Nephron (organoid): ENCODE results near the gene FGGY.

ENCODE experiments used
- H3K27ac Mint-ChIP-seq, 3 experiments: 2 replicates each; pipeline ENCODE4 v1.8.0; 2020; ENCODE audit warnings: mixed read lengths in 3 of 3, mild to moderate bottlenecking in 2 of 3, moderate library complexity in 1 of 3
- H3K27me3 Mint-ChIP-seq: 2 replicates; pipeline ENCODE4 v1.8.0; 2021; ENCODE audit warnings: low read depth, mild to moderate bottlenecking, moderate library complexity, mixed read lengths
- H3K36me3 Mint-ChIP-seq: 2 replicates; pipeline ENCODE4 v1.8.0; 2020; ENCODE audit warnings: low read depth, mixed read lengths
- H3K4me1 Mint-ChIP-seq: 2 replicates; pipeline ENCODE4 v1.8.0; 2020; ENCODE audit warnings: mixed read lengths
- H3K4me3 Mint-ChIP-seq, 3 experiments: 2 replicates each; pipeline ENCODE4 v1.8.0; 2020; ENCODE audit warnings: mild to moderate bottlenecking in 3 of 3, mixed read lengths in 3 of 3, moderate library complexity in 2 of 3
- H3K9me3 Mint-ChIP-seq: 2 replicates; pipeline ENCODE4 v1.8.0; 2020; ENCODE audit warnings: mixed read lengths
- TF ChIP-seq, protein P1 (sequence below), 3 experiments: fragments of 200-600 bp; sonication (generic); IDR thresholded peaks; one replicate each; pipeline ENCODE4 v1.5.0; 2021; ENCODE audit warnings: antibody characterized with exemption in 3 of 3; ENCODE audit not compliant: unreplicated experiment in 3 of 3

Gene FGGY

GRCh38 chr1:59701376-59701775 is 404.5 kb downstream of the FGGY start:
- H3K27ac Mint-ChIP-seq: peak overlapping the region; percentile 9 to 60 (median 34)
- no peaks in the 10 kb centered on the region for H3K9me3 Mint-ChIP-seq
- H3K4me3 Mint-ChIP-seq: no peak overlapping the region
- no peaks in the 10 kb centered on the region for H3K27me3 Mint-ChIP-seq
- TF ChIP-seq, protein P1, sequence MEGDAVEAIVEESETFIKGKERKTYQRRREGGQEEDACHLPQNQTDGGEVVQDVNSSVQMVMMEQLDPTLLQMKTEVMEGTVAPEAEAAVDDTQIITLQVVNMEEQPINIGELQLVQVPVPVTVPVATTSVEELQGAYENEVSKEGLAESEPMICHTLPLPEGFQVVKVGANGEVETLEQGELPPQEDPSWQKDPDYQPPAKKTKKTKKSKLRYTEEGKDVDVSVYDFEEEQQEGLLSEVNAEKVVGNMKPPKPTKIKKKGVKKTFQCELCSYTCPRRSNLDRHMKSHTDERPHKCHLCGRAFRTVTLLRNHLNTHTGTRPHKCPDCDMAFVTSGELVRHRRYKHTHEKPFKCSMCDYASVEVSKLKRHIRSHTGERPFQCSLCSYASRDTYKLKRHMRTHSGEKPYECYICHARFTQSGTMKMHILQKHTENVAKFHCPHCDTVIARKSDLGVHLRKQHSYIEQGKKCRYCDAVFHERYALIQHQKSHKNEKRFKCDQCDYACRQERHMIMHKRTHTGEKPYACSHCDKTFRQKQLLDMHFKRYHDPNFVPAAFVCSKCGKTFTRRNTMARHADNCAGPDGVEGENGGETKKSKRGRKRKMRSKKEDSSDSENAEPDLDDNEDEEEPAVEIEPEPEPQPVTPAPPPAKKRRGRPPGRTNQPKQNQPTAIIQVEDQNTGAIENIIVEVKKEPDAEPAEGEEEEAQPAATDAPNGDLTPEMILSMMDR (IDR thresholded peaks at IDR 0.05; ENCODE audit: unreplicated experiment in 3 of 3): no peak
- no peaks in the 10 kb centered on the region for H3K36me3 Mint-ChIP-seq
- peaks cover 69% of the 10 kb centered on the region for H3K4me1 Mint-ChIP-seq

DNA sequence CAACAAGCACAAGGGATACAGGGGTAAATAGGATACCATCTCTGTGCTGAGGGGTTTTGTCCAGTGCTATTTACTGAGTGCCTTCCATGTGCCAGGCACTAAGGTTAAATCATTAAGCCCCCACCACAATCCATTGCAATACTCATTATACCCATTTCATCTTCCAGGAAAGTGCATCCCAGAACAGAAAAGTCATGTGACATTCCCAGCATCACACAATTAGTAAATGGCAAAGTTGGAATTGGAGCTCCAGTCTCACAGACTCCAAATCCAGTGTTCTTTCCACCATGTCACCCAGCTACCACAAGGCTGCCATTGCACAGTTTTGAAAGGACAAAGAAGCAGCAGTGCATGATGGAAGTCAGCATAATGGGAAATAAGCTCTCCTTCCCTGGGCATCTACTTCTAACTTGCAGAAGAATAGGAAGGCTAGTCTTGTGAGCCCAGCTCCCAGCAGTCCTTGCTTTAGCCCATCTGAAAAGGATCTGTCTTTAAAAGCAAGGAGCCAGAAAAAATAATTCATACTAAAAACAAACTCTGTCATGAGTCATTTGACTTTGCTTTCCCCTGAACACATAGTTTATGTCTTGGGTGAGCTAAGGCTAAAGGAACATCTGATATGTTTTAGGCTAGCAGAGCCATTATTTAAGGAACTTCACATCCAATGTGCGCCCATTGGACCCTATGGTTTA is 406.5 kb downstream of the FGGY start:
- TF ChIP-seq, protein P1 (IDR thresholded peaks at IDR 0.05; ENCODE audit: unreplicated experiment in 3 of 3): no peak
- Mint-ChIP-seq H3K4me3 (no peak overlapping the region), H3K27me3 (no peaks in the 10 kb centered on the region), H3K9me3 (no peaks in the 10 kb centered on the region), H3K36me3 (no peaks in the 10 kb centered on the region), H3K27ac (peak overlapping the region; percentile 78 to 87 (median 84)), H3K4me1 (peaks cover 71% of the 10 kb centered on the region)

- Mint-ChIP-seq H3K4me3 (no peak overlapping the region), H3K36me3 (no peaks in the 10 kb centered on the region), H3K4me1 (peaks cover 66% of the 10 kb centered on the region)
Observed at GRCh38 chr1:59703918-59704378, 407.1 kb downstream of the FGGY start.

GRCh38 chr1:59704716-59705115 is 407.8 kb downstream of the FGGY start:
- Mint-ChIP-seq H3K4me3 (no peak overlapping the region), H3K27me3 (no peaks in the 10 kb centered on the region), H3K27ac (peak overlapping the region in 2 of 3 experiments; percentile 63 to 73), H3K4me1 (peaks cover 60% of the 10 kb centered on the region), H3K36me3 (peaks cover 2% of the 10 kb centered on the region), H3K9me3 (peaks cover 3% of the 10 kb centered on the region)
- TF ChIP-seq, protein P1 (IDR thresholded peaks at IDR 0.05; ENCODE audit: unreplicated experiment in 3 of 3): no peak

More at GRCh38 chr1:59703918-59704378, 407.1 kb downstream of the FGGY start:
- Mint-ChIP-seq H3K27me3 (no peaks in the 10 kb centered on the region), H3K9me3 (peaks cover under 1% of the 10 kb centered on the region), H3K27ac (peak overlapping the region; percentile 78 to 87 (median 84))
- TF ChIP-seq, protein P1 (IDR thresholded peaks at IDR 0.05; ENCODE audit: unreplicated experiment in 3 of 3): no peak

GRCh38 chr1:59705466-59706302 is 408.8 kb downstream of the FGGY start:
- H3K27me3 Mint-ChIP-seq: no peaks in the 10 kb centered on the region
- H3K4me3 Mint-ChIP-seq: no peak overlapping the region
- peaks cover 7% of the 10 kb centered on the region for H3K36me3 Mint-ChIP-seq
- peak overlapping the region in 2 of 3 experiments; percentile 17 to 63 for H3K27ac Mint-ChIP-seq
- peaks cover 6% of the 10 kb centered on the region for H3K9me3 Mint-ChIP-seq
- H3K4me1 Mint-ChIP-seq: peaks cover 56% of the 10 kb centered on the region
- TF ChIP-seq, protein P1 (IDR thresholded peaks at IDR 0.05; ENCODE audit: unreplicated experiment in 3 of 3): no peak
